Measurements from ENCODE around the gene MAB21L4.

MAB21L4 gene

DNA sequence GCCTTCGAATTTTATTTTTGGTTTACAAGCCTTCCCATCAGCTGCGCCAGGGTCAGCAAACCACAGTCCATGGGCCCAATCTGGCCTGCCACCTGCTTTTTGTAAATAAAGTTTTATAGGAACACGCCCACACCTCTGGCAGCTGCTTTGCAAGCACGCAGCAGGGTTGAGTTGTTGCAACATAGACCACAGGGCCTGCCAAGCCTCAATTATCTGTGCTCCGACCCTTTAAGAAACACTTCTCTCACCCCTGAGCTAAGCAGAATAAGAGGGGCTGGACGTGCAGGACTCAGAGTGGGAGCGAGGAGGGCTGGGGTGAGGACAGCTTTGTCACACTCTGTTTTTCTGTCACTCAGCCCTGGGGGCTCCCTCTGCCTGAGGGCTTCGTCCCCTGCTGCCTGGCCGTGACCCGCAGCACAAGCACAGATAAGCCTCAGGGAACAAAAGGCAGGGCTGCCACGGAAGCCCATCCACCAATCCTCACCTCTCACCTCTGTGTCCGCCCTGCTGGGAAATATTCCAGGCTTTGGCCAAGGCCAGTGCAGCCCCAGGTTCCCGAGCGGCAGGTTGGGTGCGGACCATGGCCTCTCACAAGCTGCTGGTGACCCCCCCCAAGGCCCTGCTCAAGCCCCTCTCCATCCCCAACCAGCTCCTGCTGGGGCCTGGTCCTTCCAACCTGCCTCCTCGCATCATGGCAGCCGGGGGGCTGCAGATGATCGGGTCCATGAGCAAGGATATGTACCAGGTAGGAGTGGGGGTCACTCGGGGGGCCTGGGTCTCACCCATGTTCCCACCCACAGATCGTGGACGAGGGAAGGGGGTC, 27.5 kb downstream of the MAB21L4 start, which contains the start of gene AGXT:
TSS of gene AGXT (plus strand) at position 539 of the 823 bp plus-strand sequence. CDS start at position 581, 42 bp downstream.
- no peak within 1 kb of the TSS for H3K4me3 ChIP-seq (ENCODE audit: low read length)

DNA sequence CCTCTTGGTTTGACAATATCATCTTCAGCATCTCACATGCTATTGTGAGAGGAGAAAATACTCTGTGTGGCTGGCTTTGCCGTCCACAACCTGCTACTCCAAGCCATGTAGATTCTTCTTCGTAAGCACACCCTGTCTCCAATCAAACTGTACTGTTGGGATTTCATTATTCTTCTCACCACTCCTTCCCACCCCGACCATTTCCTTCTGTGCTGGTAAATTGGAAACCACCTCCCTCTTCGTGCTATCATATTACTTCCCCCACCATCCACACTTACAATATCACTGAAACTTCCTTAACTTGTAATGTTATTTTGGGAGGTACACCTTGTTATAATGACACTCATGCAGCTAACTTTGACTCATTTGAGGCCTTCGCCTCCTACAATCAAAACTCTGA, 30.6 kb downstream of the MAB21L4 start:
- TF ChIP-seq ZNF274 (IDR thresholded peaks at IDR 0.05; ENCODE audit: low read depth, low read length): no peak
- no peak overlapping the region for H3K4me3 ChIP-seq (ENCODE audit: low read length)

More for the DNA sequence above, 27.5 kb downstream of the MAB21L4 start, which contains the start of gene AGXT:
- TF ChIP-seq ZNF274 (IDR thresholded peaks at IDR 0.05; ENCODE audit: low read depth, low read length): no peak

DNA sequence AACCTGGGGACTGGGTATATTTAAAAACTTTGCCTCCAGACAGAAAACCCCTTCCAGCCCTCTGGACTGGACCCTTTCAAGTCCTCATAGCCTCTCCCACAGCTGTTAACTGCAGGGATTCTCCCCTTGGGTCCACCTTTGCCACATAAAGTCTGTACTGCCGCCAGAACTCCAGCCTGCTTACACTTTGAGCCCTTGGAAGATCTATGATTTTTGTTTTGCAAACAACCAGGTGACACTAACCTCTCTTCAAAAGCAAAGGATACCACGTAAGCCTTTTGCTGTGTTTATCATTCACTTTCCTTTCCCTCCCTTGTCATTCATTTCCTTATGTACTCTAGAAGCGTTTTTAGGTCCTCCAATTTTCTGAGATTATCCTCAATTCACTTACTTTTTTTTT, 31.5 kb downstream of the MAB21L4 start:
- no peak overlapping the region for H3K4me3 ChIP-seq (ENCODE audit: low read length)
- TF ChIP-seq ZNF274 (IDR thresholded peaks at IDR 0.05; ENCODE audit: low read depth, low read length): no peak

DNA sequence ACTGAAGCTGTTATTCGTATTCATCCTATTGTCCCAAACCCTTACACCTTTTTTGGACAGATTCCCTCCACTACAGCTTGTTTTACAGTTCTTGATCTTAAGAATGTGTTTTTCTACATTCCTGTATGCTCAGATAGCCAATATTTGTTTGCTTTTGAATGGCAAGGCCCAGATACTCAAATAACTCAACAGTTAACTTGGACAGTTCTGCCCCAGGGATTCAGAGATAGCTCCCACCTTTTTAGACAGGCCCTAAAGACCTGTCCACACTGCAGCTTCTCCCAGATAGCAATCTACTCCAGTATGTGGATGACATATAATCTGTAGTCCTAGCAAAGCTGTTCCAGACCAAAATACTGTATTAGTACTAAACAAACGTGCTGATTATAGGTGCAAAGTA, 34.4 kb downstream of the MAB21L4 start:
- TF ChIP-seq ZNF274 (IDR thresholded peaks at IDR 0.05; ENCODE audit: low read depth, low read length): no peak
- H3K4me3 ChIP-seq (ENCODE audit: low read length): no peak overlapping the region

DNA sequence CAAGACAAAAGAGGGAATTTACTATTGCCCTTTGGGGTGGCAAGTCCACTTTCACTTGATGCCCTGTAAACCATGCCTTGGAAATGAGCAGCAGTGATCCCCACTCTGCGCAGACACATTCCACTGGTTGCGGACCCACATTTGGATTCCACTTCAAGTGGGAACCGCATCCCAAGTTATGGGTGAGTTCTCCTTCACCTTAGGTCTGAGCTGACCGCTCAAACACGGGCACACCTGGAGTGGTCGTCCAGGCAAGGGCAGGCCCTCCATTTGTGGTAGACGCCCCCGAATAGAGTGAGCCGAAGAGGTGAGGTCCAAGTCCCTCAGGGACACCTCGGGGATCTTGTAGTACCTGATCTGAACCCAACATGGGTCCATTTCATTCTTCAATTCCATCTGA, 37.1 kb downstream of the MAB21L4 start:
- H3K4me3 ChIP-seq (ENCODE audit: low read length): no peak overlapping the region
- no peak for TF ChIP-seq ZNF274 (IDR thresholded peaks at IDR 0.05; ENCODE audit: low read depth, low read length)

DNA sequence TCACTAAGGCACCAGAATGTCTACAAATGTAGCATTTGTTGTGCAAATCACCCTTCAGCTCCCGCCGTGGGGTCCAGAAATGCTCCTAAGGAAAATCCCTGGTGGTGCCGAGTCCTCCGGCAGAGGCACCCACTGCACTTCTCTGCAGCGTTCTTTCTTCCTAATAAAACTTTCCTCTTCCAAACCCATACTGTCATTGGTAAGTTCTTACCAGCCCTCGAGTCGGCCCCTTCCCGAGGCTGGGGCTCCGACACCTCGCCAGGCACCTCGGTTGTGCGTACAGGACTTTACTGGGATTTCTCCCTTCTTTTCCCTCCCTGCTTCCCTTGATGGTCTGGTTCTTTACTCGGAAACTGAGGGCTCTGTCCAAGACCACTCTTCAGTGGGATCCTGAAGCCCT, 37.6 kb downstream of the MAB21L4 start:
- TF ChIP-seq ZNF274 (IDR thresholded peaks at IDR 0.05; ENCODE audit: low read depth, low read length): no peak
- H3K4me3 ChIP-seq (ENCODE audit: low read length): no peak overlapping the region

DNA sequence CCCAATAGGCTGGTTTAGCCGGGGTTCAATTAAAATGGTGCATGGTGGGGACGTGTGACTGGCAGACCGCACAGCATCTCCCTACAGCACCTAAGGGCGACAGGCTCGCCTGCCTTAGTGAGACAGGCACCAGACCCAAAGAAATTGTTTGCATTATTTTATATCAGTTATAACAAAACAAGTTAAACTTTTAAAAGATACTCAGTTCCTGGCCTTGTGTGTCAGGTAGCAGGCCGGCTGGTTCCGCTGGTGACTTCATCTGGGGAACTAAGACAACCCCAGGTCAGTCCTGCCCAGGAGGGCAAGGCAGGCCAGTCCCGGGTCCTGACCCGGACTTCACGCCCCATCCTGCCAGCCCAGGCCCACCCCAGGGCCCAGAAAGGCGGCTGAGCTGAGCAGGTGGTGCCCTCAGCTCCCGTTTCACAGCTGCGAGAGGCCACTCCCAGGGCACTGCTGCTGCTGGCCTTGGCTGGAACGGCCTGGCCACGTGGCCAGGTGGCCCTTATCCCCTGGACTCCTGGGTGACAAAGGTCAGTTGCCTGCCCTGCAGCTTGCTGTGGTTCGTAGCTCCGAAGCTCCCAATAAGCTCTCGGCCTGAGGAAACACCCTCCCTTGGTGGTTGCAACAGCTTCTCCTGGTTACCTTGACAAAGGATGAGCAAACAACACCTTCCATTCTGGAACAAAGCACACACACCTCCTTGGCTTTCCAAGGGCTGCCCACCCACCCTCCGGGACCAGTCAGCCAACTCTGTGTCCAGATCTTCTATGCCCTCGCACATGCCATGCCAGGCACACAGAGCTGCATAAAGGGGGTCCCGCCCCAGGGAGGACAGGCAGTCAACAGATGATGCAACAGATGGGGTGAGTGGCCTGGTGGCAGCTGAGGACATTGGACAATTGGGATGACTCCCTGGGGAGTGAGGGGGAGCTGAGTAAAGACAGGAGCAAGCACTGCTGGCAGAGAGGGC, 38.6 kb downstream of the MAB21L4 start:
- TF ChIP-seq ZNF274 (IDR thresholded peaks at IDR 0.05; ENCODE audit: low read depth, low read length): no peak
- no peak overlapping the region for H3K4me3 ChIP-seq (ENCODE audit: low read length)

DNA sequence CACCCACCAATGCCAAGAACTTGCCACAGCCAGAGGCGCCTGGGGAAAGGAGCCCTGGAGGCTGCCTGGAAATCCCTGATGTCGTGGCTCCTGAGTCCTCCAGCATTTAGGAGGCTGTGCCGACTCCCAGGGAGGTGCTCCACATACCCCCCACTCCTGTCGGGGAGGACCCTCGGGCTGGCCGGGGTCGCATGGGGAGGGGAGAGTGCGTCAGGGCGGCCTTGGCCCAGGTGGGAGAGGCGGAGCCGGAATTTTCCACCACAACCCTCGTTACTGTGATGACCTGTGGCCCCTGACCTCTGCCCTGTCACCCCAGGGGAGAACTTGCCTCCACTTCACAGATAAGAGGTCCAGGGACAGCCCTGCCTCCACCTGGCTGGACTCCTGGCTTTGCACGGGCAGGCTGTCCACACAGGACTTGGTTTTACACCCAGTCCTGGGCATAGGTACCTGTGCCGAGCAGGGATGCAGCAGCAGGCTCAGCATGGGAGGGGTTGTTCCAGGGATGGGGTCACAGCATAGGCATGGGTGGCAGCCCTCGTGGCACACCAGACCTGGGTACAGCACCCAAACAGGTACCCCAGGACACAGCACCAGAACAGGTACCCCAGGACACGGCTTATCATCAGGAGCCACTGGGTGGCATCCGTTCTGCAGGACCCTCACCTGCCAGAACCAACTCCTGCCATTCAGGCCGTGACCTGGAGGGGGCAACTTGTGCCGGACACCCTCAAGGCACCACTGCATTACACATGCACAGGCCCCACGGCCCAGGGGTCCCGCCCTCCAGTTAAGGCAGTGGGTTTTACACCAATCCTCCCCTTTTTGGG, 39.6 kb downstream of the MAB21L4 start:
- H3K4me3 ChIP-seq (ENCODE audit: low read length): no peak overlapping the region
- TF ChIP-seq ZNF274 (IDR thresholded peaks at IDR 0.05; ENCODE audit: low read depth, low read length): no peak

DNA sequence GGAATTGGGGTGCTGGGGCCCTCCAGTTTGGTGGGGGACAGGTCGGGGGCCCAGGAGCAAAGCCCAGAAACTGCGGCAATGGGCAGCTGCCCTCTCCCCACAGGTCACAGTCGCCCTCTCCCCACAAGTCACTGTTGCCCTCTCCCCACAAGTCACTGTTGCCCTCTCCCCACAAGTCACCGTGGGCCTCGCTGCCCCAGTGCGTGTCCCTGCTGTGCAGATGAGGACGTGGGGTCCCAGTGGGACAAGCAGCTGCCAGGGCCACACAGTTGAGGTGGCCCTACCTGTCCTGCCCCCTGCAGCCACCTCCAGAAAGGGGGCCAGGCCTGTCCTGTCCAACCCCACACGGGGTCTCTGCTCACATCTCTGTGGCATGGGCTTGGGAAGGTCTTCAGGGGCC, 40.3 kb downstream of the MAB21L4 start:
- no peak for TF ChIP-seq ZNF274 (IDR thresholded peaks at IDR 0.05; ENCODE audit: low read depth, low read length)
- H3K4me3 ChIP-seq (ENCODE audit: low read length): no peak overlapping the region

DNA sequence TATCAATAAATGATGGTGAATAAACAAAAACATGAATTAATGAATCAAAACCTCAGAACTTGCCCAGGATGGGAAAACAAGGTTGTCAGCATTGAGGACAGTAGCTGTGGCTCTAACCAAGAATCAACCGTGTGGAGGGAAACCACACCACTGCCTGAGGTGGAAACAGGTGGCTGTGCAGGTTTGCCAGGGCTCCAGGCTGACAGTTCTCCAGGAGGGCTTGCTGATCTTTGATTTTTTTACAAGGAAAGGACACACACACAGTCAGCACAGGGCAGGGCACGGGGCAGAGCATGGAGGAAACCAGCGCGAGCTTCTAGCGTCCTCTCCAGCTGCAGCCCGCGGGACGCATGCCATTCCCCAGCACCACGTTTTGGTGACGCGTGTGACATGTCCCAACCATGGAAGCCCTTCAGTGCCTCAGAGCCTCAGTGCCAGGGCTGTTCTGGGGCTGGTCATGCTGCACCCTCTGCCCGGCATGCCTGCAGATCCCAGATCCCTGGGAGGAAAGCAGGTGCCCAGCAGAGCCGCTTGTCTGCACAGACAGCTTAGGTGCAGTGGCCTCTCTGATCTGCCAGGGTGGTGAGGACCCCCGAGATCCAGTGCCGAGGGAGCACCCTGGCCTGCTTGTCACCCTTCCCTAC, 43.2 kb downstream of the MAB21L4 start:
- no peak for TF ChIP-seq ZNF274 (IDR thresholded peaks at IDR 0.05; ENCODE audit: low read depth, low read length)
- H3K4me3 ChIP-seq (ENCODE audit: low read length): no peak overlapping the region

DNA sequence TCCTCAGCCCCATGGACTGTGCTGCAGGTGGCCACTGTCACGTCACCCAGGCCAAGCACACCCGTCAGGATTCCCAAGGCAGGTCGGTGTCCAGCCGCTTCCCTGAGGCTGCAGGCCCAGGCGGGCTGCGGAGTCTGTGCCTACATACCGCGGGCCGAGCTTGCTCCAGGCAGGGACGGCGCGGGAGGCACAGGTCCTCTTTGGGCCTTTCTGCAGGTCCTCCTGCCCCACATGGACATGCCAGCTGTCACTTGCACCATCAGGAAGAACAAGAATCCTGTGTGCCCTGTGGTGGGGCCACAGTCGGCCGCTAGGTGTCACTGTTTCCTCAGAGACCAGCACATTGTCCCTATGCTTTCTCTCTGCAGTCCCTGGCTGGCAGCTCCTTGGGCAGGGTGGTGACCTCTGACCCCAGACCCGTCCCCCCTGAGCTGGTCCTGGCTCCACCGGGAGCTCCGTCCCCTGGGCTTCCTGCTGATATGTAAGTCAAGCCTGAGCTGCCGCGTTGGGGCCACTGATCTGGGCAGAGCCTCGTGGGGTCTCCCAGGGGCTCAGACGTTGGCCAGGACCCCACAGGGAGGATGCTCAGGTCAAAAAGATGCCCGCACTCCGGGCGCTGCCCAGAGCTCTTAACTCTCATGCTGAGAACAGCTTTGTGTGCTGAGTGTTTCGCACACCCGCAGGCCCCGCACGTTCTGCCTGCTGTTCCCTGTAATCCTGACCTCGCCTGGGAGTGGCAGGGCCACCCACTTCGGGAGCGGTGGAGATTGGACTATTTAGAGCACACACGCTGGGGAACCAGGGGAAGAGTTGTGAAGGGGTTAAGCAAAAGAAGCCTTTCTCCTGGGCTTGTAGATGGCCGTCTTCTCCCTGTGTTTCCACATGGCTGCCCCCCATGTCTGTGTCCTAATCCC, 44.6 kb downstream of the MAB21L4 start:
- H3K4me3 ChIP-seq (ENCODE audit: low read length): no peak overlapping the region
- TF ChIP-seq ZNF274 (IDR thresholded peaks at IDR 0.05; ENCODE audit: low read depth, low read length): no peak

DNA sequence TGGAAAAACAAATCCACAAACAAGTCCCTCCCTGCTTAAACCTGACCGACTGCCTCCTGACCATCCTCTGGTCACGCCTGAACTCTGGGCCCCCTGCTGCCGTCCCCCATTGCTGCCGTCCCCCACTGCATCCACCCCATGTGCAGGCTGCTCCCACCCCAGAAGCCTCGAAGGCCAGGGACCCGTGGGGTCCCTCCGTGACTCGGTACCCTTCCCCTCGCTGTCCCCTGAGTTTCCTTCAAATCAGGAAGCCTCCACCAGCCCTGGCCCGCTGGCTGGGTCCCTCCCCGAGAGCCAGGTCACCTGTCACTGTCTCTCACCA, 45.2 kb downstream of the MAB21L4 start:
- TF ChIP-seq ZNF274 (IDR thresholded peaks at IDR 0.05; ENCODE audit: low read depth, low read length): no peak
- no peak overlapping the region for H3K4me3 ChIP-seq (ENCODE audit: low read length)

Data from GM08714 (cell line).